ENCODE results near the gene ARID3A.

Gene ARID3A

GRCh38 chr19:912181-913079 is 13.4 kb upstream of the ARID3A start:
- DNase-seq = peak; percentile 43

- DNase-seq = peak; percentile 86
Observed at GRCh38 chr19:913080-913748, 12.6 kb upstream of the ARID3A start, which contains the start of gene R3HDM4. R3HDM4 (minus strand) TSS chr19:913219; CDS start chr19:913157, 62 bp downstream.

GRCh38 chr19:916645-917322 is 9.1 kb upstream of the ARID3A start:
- no peak for DNase-seq

GRCh38 chr19:917323-918151 is 8.3 kb upstream of the ARID3A start, which contains the start of gene KISS1R:
KISS1R (plus strand) TSS chr19:917333; CDS start chr19:917503, 170 bp downstream.
- no peak for DNase-seq

DNA sequence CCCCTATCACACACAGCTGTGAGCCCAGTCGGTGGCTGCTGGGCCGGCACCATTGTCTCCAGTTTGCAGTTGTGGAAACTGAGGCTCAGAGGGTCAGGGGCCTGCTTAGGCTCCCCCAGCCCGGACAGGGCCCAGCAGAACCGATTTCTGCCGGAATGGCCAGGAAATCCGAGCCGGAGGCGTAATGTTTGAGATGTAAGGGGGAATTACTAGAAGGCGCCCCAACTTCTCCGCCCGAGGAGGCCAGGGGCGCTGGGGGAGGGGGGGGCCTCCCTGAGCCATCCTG is 7.7 kb upstream of the ARID3A start:
- DNase-seq = no peak

GRCh38 chr19:918481-919198 is 7.2 kb upstream of the ARID3A start:
- DNase-seq = no peak

DNA sequence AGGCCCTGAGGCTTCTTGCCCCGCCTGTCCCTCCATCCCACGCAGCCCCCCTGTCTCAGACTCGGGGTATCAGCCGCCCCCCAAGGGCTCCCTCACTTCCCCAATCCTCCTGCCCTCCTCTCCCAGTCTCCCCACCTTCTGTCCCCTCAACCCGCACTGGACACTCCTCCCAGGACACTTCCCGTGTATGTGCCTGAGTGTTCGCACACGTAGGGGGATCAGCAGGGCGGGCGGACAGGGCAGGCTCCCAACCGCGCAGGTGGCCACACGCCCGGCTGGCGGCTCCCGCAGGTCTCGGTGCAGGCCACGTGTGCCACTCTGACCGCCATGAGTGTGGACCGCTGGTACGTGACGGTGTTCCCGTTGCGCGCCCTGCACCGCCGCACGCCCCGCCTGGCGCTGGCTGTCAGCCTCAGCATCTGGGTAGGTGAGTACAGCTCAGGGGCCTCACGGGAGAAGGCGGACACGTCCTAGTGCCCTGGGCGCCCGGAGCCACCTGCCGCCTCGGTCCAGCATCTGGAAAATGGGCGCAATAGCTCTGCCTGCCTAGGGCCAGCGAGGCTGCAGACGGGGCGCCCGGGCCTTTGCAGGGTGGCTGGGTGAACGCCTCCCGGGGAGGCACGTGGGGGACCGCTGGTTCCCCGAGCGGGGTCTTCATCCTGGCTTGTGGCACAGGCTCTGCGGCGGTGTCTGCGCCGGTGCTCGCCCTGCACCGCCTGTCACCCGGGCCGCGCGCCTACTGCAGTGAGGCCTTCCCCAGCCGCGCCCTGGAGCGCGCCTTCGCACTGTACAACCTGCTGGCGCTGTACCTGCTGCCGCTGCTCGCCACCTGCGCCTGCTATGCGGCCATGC is 6.4 kb upstream of the ARID3A start:
- DNase-seq = no peak

- DNase-seq = peak; percentile 58
Observed at GRCh38 chr19:920051-920864, 5.6 kb upstream of the ARID3A start.

- no peak for DNase-seq
Observed at GRCh38 chr19:924553-925086, 1.2 kb upstream of the ARID3A start.

GRCh38 chr19:925087-925525 is 729 bp upstream of the ARID3A start:
- DNase-seq = peak; percentile 55

GRCh38 chr19:926323-926588 is 421 bp downstream of the ARID3A start:
- no peak for DNase-seq

- DNase-seq = no peak
Observed at GRCh38 chr19:926589-927350, 935 bp downstream of the ARID3A start.

DNA sequence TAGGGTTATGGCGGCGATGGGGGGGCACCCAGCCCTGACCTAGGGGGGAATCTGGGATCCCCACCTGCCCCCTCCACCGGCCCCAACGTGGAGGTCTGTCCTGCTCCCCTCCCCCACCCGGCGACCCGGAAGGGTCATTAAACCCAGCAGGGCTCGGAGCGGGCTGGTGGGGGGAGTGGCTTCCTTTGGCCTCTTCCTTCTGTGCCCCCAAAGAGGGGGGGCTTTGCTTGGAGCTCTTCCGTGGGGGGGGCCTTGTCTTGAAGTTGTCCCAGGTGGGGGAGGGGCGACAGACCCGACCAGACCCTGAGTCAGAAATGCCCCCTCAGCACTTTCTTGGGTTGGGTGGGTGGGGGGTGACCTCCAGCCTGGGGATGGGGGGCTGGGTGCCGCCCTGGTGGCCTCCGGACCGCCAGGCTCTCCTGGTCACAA is 1.5 kb downstream of the ARID3A start:
- DNase-seq = no peak

- DNase-seq = no peak
Observed at GRCh38 chr19:927780-928401, 2.1 kb downstream of the ARID3A start.

- DNase-seq = no peak
Observed at GRCh38 chr19:928471-929202, 2.8 kb downstream of the ARID3A start.

GRCh38 chr19:929203-929890 is 3.5 kb downstream of the ARID3A start:
- DNase-seq = no peak

- no peak for DNase-seq
Observed at GRCh38 chr19:929891-930258, 4.0 kb downstream of the ARID3A start.

Data from T-helper 9 cell (primary cell).